GM19467 (cell line): ENCODE results near the gene CLDN2.
"Not testable (repeated sequence)": the region's sequence is repeated elsewhere in the genome, so short reads cannot be mapped to it uniquely, and the experiment has no call there.

Source experiments
- ATAC-seq: cut with Tn5 transposase; IDR thresholded peaks from one replicate; pipeline ENCODE4 v1.9.1; 2021; ENCODE audit warnings: mild to moderate bottlenecking, moderate library complexity; ENCODE audit not compliant: unreplicated experiment

The CLDN2 gene

GRCh38 chrX:106919932-106920452 lies at the start of gene CLDN2:
TSS of gene CLDN2 (plus strand) at chrX:106920402. CDS start at chrX:106928229, 7,827 bp downstream.
- ATAC-seq = no peak

GRCh38 chrX:106872796-106873195 lies 47.4 kb upstream of the CLDN2 start:
- not testable (repeated sequence) for ATAC-seq

GRCh38 chrX:106874075-106874474 lies 46.1 kb upstream of the CLDN2 start:
- ATAC-seq = no peak

GRCh38 chrX:106875151-106875550 lies 45.1 kb upstream of the CLDN2 start:
- no peak for ATAC-seq

- ATAC-seq = no peak
Observed at GRCh38 chrX:106889468-106889867, 30.7 kb upstream of the CLDN2 start.

GRCh38 chrX:106891762-106892460 lies 28.3 kb upstream of the CLDN2 start:
- no peak for ATAC-seq

GRCh38 chrX:106894392-106894909 lies 25.8 kb upstream of the CLDN2 start:
- ATAC-seq = peak; percentile 73

GRCh38 chrX:106894978-106895452 lies 25.2 kb upstream of the CLDN2 start:
- ATAC-seq = no peak

- ATAC-seq = no peak
Observed at GRCh38 chrX:106897259-106897658, 22.9 kb upstream of the CLDN2 start.

GRCh38 chrX:106898462-106898861 lies 21.7 kb upstream of the CLDN2 start:
- ATAC-seq = peak; percentile 51

- no peak for ATAC-seq
Observed at GRCh38 chrX:106899276-106899675, 20.9 kb upstream of the CLDN2 start.

GRCh38 chrX:106899841-106900240 lies 20.4 kb upstream of the CLDN2 start:
- no peak for ATAC-seq

GRCh38 chrX:106901341-106901740 lies 18.9 kb upstream of the CLDN2 start:
- no peak for ATAC-seq

GRCh38 chrX:106901781-106902219 lies 18.4 kb upstream of the CLDN2 start:
- ATAC-seq = no peak

- no peak for ATAC-seq
Observed at GRCh38 chrX:106902684-106903083, 17.5 kb upstream of the CLDN2 start.

GRCh38 chrX:106903291-106903824 lies 16.8 kb upstream of the CLDN2 start, which contains the start of gene RIPPLY1:
TSS of gene RIPPLY1 (minus strand) at chrX:106903341. CDS start at chrX:106903287, 54 bp downstream.
- no peak for ATAC-seq

GRCh38 chrX:106903856-106904528 lies 16.2 kb upstream of the CLDN2 start:
- no peak for ATAC-seq

GRCh38 chrX:106905064-106905708 lies 15.0 kb upstream of the CLDN2 start:
- ATAC-seq = no peak

GRCh38 chrX:106906361-106906760 lies 13.8 kb upstream of the CLDN2 start:
- no peak for ATAC-seq

GRCh38 chrX:106912864-106913263 lies 7.3 kb upstream of the CLDN2 start:
- no peak for ATAC-seq
